PFSK-1 (cell line): Measurements from ENCODE around the gene VSTM4.

ENCODE experiments used
- FOXP2 ChIP-seq: optimal IDR thresholded peaks from 2 replicates; pipeline ENCODE3; 2011; ENCODE audit warnings: borderline replicate concordance, control low read depth, inconsistent platforms; ENCODE audit not compliant: insufficient read depth; ENCODE audit errors: extremely low read length, extremely low read depth
- POLR2AphosphoS5 ChIP-seq: IDR thresholded peaks from 2 replicates; pipeline ENCODE4 v1.6.1; 2012; ENCODE audit warnings: low read depth, mild to moderate bottlenecking, control low read depth, low read length, moderate library complexity
- SIN3A ChIP-seq: IDR thresholded peaks from 2 replicates; pipeline ENCODE4 v1.6.1; 2012; ENCODE audit warnings: mild to moderate bottlenecking, low read length, moderate library complexity, borderline replicate concordance; ENCODE audit not compliant: insufficient read depth
- TAF1 ChIP-seq: IDR thresholded peaks from 2 replicates; pipeline ENCODE4 v1.6.1; 2012; ENCODE audit warnings: low read length, control low read depth, borderline replicate concordance; ENCODE audit not compliant: insufficient read depth
- TF ChIP-seq, protein P1 (sequence below), 2 experiments: IDR thresholded peaks; 2 replicates each; pipeline versions ENCODE4 v1.6.1 to v1.8.0; 2011 to 2012; ENCODE audit warnings: low read depth in 2 of 2, low read length in 2 of 2, control low read depth in 1 of 2, inconsistent platforms in 1 of 2, mild to moderate bottlenecking in 1 of 2, moderate library complexity in 1 of 2; ENCODE audit not compliant: insufficient read depth in 1 of 2

VSTM4 gene

DNA sequence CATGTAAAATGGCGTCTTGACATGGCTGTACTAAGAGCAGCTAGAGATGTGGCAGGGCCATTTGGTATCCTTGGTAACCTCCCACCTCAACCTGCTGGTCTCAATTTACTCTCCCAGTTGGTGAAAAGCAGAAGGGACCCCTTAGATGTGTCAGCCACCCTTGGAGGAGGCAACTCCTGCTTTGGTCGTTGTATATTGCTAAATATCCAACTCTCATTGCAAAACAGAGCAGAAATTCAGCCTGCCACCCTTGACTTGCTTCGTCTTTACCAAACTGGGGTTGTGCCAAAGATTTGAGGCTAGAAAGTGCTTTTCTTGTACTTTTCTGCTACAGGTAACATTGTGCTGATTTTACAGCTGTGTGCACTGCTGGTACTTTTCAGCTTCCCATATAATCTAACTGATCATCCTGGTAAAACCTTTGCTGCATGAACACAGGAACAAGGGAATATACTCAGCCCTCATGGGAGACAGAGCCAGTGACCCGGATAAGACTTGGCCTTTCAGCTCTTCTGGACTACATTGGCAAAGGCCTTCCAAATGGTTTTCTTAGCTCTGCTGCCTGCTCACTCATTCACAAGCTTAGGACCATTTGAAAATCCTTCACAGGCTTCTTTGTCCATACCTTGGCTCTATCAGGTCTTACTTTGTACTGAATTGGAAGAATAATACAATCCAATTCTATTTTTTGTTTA is 2.2 kb upstream of the VSTM4 start:
- TF ChIP-seq SIN3A (no peak), TAF1 (no peak), POLR2AphosphoS5 (no peak), FOXP2 (no peak)
- TF ChIP-seq, protein P1, sequence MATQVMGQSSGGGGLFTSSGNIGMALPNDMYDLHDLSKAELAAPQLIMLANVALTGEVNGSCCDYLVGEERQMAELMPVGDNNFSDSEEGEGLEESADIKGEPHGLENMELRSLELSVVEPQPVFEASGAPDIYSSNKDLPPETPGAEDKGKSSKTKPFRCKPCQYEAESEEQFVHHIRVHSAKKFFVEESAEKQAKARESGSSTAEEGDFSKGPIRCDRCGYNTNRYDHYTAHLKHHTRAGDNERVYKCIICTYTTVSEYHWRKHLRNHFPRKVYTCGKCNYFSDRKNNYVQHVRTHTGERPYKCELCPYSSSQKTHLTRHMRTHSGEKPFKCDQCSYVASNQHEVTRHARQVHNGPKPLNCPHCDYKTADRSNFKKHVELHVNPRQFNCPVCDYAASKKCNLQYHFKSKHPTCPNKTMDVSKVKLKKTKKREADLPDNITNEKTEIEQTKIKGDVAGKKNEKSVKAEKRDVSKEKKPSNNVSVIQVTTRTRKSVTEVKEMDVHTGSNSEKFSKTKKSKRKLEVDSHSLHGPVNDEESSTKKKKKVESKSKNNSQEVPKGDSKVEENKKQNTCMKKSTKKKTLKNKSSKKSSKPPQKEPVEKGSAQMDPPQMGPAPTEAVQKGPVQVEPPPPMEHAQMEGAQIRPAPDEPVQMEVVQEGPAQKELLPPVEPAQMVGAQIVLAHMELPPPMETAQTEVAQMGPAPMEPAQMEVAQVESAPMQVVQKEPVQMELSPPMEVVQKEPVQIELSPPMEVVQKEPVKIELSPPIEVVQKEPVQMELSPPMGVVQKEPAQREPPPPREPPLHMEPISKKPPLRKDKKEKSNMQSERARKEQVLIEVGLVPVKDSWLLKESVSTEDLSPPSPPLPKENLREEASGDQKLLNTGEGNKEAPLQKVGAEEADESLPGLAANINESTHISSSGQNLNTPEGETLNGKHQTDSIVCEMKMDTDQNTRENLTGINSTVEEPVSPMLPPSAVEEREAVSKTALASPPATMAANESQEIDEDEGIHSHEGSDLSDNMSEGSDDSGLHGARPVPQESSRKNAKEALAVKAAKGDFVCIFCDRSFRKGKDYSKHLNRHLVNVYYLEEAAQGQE (IDR thresholded peaks at IDR 0.05; ENCODE audit: insufficient read depth in 1 of 2, low read depth in 2 of 2, low read length in 2 of 2): no peak

DNA sequence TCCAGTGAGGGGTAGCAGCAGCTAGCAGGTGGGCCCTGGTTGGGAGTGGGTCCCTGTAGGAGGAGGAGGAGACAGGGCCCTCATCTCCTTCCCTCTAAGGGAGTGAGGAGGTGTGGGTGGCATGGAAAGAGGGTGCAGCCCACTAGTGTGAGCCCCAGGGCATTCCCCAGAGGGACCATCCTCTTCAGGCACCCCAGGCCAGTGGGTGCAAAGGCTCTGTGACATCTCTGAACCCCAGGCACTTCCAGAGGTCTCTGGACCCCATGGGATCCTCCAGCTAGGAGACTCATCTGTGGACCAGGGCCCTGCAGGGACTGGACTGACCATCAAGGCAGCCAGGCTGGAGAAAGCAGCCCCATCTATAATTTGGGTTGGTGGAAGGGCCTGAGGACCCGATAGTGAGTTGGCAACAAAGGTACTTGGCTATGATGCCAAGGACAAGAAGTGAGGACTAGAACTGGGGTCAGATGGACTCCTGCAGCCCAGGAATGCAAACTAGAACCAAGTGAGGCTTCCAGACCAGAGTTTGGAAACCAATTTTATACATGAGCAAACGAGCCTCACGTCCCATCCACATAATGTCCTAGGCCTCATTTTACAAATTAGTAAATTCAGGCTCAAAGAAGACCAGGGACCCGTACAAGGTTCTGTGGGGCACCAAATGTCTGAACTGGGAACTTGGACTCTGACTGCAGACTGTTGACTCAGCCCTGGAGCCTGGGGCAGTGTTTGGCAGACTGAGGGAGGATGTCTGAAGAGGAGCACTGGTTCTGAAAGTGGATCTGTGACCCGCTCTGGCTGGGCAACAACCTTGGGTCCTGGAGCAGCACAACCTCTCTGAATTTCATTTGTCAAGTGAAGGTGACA is 1.4 kb upstream of the VSTM4 start:
- TF ChIP-seq SIN3A (no peak), FOXP2 (no peak)
- TF ChIP-seq, protein P1 (IDR thresholded peaks at IDR 0.05; ENCODE audit: insufficient read depth in 1 of 2, low read depth in 2 of 2, low read length in 2 of 2): no peak

DNA sequence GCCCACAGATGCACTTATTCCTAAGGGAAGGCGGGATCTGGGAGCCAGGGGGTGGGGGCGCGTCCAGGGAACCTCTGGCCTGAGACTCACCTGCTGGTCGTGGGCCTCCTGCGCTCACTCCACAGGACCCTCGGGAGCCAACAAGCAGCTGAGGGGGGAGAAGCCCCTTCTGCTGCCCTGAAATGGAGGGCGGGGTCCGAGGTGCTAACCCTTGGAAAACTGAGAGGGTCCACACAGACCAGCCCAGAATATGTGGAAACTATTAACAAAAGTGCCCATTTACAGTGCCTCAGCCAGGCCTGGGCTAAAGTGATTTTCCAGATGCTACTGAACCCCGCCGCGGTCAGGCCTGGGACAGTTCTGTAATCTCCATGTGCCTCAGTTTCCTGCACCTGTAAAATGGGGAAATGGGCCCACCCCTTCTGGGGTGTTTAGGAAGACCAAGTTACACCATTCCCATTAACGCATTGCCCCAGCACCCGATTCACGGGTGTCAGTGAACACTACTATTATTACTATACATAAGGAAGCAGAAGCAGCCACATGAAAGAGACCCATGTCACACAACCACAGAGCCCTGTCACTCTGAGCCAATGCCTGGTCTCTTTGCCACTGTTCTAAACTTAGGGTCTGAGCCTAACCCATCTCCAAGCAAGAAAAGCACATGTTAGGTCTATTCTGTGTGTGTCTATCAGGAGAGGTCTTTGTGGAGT is 630 bp upstream of the VSTM4 start:
- no peak for TF ChIP-seq FOXP2
- TF ChIP-seq POLR2AphosphoS5: no peak
- no peak for TF ChIP-seq TAF1
- TF ChIP-seq, protein P1 (IDR thresholded peaks at IDR 0.05; ENCODE audit: insufficient read depth in 1 of 2, low read depth in 2 of 2, low read length in 2 of 2): no peak

DNA sequence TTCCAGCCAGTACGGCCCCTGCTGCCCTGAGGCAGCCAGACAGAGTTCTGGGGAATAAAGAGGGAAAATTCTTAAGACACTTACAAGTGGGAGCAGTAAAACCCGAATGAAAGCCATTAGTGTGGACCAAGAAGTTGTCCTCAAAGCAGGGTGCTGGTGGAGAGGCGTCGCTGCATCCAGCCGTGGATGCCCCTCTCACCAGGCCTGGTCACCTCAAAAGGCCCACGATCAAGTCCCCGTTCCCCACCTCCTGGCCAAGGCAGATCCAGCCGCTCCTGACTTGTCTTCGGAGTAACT is 656 bp downstream of the VSTM4 start:
- TF ChIP-seq SIN3A (no peak), TAF1 (no peak), POLR2AphosphoS5 (no peak), FOXP2 (no peak)
- TF ChIP-seq, protein P1 (IDR thresholded peaks at IDR 0.05; ENCODE audit: insufficient read depth in 1 of 2, low read depth in 2 of 2, low read length in 2 of 2): no peak
